ENCODE results near the gene BRWD1.

GRCh38 chr21:39336457-39337008 lies 23.1 kb upstream of the BRWD1 start:
- TF ChIP-seq CTCF (IDR thresholded peaks at IDR 0.05) (peak in 1 of 4 experiments; percentile 16), POLR2A (IDR thresholded peaks at IDR 0.05) (no peak)

Measured in uterus (tissue), 2 donors.